ENCODE data around the gene NECTIN2.
A peak's percentile ranks its signal among the peaks of the same experiment; 100 is the strongest.

- peak in 2 of 6 experiments; percentile 20 to 45 for TF ChIP-seq CTCF (IDR thresholded peaks at IDR 0.05)
- TF ChIP-seq POLR2A (IDR thresholded peaks at IDR 0.05), result no peak
Measured at GRCh38 chr19:44807652-44808462, 38.2 kb upstream of the NECTIN2 start.

All from Peyer's patch (tissue), 4 donors.